Fibroblast of gingiva (primary cell): ENCODE measurements around the gene ANKRD29.
A peak's percentile ranks its signal among the peaks of the same experiment; 100 is the strongest.

Source experiments
- DNase-seq: peaks from one replicate; pipeline ENCODE4 v3.0.0-alpha.2; 2011; ENCODE audit warnings: low read depth

Gene ANKRD29

DNA sequence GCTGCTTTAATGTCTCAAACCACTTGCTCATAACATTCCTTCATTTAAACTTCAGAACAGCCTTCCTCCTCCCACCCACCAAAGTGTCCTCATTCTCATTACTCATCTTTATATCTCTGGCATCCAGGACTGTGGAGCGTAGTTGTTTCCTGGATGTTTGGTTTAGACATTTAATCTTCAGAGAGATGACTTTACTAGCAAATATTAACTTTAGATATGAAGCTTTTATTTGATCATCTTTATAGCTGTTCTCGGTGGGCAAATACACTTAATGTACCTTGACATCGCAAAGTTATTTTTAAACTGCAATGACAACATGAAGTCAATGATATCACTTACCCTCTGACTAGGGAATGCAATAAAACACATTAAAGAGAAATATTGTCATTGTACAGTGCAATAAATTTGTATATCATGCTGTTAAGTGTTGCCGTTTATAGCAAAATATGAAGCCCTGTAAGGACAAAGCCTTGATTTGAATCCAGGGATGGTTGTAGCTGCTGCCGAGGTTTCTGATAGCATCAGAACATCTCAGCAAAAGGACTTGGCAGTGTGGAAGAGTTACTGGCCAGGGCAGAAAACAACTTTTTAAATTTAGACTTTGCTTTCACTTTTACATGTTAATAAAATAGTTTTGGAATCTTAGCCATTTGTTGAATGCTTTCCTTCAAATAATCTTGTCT, 21.9 kb upstream of the ANKRD29 start:
- peak; percentile 14 for DNase-seq

GRCh38 chr18:23683671-23684070, 21.0 kb upstream of the ANKRD29 start:
- no peak for DNase-seq

DNA sequence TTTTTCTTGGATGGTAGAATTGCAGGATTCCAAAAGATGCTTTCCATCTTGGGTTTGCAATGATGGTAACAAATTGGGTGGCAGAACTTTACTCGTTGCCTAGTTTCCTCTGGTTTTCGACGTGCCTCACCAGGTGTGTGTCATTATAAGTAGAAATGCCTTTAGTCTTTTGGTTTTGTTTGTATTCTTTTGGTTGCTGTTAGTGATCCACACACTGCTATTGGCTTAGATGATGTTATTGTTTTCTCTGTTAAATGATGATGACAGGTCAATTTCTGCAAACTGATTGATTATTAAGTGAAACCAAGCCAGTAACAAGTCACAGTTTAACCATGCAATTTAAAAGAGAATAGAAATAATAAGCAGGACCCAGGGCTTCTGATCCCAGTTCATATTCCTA, 20.4 kb upstream of the ANKRD29 start:
- DNase-seq = no peak

DNA sequence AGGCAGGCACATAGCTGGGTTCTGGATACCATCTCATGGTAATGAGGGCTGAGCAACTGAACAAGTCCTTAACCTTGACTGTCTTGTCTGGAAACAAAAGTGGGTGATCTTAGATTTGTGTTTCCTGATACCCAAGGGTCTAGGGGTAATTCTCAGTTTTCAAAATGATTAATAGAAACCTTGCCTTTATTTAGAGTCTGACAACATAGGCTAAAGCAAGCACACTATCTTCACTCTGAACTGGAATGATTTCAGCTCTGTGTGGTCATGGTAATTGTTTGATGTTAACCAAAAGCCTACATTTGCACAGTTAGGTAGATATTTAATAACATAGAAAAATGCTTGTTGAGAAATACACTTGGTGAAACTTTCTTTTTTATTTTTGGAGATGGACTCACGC, 19.8 kb upstream of the ANKRD29 start:
- DNase-seq = no peak

DNA sequence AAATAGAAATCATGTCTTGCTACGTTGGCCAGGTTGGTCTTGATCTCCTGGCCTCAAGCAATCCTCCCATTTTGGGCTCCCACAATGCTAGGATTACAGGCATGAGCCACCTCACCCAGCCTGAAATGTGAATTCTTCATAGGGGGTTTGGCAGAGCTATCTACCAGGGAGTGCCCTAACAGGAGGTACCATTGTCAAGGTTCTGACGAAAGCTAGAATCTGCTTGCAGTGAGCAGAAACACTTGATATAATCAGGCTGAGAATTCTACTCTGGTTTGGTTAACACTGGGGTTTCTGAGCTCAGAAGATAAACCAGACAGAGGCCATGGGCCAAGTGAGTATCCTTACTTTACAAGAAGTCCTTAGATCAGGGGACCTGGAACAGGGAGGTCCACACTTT, 19.3 kb upstream of the ANKRD29 start:
- DNase-seq = no peak

DNA sequence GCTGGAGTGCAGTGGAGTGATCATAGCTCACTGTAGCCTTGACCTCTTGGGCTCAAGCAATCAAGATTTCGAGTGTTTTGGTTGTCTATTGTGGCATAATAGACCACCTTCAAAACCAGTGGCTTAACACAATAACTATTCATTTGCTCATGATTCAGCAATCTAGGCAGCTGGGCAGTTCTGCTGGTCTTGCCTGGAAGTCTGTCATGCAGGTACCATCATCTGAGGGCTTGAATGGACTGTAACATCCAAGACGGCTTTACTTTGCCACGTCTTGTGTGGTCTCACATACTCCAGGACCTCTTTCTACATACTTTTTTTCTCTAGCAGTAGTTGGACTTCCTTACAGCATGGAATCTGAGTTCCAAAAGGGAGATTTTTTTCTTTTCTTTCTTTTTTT, 13.2 kb upstream of the ANKRD29 start:
- no peak for DNase-seq

- no peak for DNase-seq
Observed at GRCh38 chr18:23675236-23675635, 12.5 kb upstream of the ANKRD29 start.

DNA sequence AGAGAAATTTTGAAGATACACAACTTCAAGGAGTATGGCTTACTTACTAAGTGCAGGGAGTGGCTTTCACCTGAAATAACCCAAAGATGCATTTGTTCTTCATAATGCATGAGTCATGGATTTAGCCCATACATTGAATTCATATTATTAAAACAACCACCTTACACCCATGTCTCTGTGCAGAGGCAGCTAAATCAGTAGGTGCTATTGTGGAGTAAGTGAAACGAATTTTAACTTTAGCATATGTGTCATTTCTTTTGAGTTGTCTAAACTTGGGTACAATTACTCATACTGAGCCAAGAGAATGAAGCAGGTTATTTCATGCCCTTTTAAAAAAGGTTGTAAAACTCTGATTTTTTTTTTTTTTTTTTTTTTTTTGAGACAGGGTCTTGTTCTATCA, 11.0 kb upstream of the ANKRD29 start:
- no peak for DNase-seq

- DNase-seq = no peak
Observed at GRCh38 chr18:23671564-23671963, 8.9 kb upstream of the ANKRD29 start.

DNA sequence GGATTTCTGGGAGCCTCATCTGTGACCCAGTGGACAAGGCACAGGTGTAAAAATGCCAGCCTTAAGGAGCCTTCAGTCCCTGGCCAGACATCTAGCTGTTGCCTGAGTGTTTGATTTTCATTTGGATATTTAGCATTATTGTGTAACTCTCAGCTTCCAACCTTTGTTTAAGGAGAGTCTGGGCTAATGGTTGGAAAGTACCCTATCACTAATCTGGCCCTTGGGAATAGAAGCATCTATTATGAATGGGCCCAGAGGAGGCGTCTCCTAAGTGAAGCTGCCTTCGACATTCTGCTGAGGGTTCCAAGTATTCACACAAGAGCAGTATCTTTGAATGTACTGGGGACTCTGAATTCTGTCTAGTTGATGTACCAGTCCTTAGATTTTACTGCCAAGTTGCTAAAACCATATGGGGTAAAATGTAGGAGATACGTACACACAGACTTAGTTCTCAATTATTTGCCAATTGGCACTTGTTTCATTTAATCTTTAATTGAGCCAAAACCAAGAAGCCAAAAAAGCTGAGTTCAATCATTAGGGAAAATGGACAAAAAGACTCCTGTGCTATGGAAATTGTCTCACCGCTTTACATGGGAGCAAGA, 7.2 kb upstream of the ANKRD29 start:
- DNase-seq = no peak

DNA sequence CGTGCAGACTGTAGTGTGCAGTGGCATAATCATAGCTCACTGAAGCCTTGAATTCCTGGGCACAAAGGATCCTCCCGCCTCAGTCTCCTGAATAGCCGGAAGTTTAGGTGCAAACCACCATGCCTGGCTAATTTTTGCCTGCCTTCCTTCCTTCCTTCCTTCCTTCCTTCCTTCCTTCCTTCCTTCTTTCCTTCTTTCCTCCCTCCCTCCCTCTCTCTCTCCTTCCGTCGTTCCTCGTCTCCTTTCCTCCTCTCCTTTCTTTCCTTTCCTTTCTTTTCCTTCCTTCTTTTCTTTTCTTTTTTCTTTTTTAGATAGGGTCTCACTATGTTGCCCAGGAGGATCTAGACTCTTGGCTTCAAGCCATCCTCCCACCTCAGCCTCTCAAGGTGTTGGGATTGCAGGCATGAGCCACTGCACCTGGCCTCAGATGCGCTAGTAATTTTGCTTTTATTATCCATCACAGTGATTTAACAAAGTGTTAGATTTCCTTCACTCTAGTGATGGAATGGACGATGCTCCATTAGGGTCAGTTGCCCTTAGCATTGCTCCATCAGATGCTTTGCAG, 6.6 kb upstream of the ANKRD29 start:
- DNase-seq = no peak

DNA sequence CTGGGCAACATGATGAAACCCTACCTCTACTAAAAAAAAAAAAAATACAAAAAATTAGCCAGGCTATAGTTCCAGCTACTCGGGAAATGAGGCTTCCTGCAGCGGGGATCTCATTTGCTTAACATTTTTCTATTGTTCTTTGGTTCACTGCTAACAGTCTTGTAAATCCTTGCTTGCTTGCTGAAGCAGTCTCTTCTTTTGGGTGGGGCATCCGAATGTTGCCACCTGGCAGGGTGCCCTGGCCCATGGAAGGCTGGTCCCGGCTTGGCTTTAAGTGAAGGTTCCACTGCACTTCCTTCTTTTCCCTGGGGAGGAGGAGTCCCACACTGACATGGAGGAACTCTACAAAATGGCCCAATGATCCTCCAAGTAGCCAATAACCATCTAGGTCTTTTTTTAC, 6.0 kb upstream of the ANKRD29 start:
- no peak for DNase-seq

DNA sequence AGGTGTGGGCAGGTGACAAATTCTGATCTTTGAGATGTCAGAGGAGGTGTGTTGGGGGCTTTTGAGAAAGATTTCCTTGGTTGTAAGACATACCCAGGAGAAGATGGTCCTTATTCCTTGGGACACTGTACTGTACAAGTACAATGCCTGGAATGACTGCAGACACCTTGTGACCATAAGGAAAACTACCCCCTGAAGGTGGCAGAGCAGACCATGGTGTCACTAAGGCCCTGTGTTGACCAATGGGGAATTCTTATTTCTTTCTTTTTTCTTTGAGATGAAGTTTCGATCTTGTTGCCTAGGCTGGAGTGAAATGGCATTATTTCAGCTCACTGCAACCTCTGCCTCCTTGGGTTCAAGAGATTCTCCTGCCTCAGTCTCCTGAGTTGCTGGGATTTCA, 4.4 kb upstream of the ANKRD29 start:
- no peak for DNase-seq

- no peak for DNase-seq
Observed at GRCh38 chr18:23664674-23665073, 2.0 kb upstream of the ANKRD29 start.

DNA sequence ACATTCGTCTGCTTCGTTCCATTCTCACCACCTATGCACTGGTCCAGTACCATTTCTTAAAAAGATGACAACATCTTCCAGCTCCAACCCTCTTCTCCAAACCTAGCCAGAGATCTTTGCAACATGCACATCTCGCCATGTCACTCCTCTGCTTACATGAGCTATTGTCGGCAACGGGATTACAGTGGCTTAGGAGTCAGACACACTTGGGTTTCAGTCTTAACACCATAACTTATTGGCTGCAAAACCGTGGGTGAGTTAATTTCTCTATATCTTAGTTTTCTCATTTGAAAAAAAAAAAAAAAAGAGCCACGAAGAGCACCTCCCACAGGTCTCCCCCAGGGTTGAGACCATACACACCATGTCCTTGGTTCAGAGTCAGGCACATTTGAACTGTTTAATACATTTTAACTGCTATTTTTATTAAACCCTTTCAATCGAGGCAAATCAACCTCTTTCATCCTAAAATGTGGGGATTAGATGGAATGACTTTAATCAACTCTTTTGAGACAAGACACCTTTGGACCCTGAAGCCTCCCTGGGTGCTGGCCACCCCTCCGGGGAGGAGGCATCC, 889 bp downstream of the ANKRD29 start:
- DNase-seq = no peak

- DNase-seq = peak; percentile 18
Observed at GRCh38 chr18:23658285-23658684, 4.4 kb downstream of the ANKRD29 start.

DNA sequence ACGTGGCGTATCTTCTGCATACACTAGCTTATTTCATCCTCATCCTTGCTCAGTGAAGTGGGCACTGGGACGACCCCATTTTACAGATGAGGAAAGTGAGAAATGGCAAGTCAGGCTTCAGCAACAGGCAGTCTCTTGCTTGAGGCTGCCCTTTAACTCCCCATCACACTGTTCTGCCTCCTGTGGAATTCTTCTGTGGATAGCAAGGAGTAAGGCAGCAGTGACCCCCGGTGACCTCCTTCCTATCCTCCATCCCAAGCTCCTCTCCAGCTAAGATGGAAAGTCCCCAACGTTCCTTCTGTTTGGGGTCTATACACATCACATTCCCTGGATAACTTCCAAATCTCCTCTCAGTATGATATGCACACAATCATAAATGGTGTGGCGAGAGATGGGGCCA, 10.5 kb downstream of the ANKRD29 start:
- no peak for DNase-seq

GRCh38 chr18:23650968-23651927, 11.5 kb downstream of the ANKRD29 start:
- DNase-seq = peak; percentile 88

- no peak for DNase-seq
Observed at GRCh38 chr18:23648940-23649607, 13.6 kb downstream of the ANKRD29 start.

DNA sequence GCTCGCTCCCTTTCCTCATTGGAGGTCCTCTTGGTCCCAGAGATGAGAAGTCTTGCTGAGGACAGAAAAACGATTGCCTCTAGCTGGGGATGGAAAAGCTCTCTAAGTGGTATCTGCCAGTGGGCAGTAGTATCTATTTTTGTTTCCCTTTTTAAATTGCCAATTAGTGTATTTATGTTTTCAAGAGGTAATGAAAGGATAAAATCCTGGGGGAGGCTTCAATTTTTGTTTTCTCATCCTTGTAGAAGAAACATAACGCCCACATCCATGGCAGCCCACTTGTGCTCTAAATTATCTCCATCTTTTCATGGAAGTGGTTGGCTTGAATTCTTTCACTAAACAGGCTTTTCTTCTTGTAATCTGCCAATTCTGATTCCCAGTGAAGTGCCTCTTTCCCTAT, 14.3 kb downstream of the ANKRD29 start:
- DNase-seq = no peak

DNA sequence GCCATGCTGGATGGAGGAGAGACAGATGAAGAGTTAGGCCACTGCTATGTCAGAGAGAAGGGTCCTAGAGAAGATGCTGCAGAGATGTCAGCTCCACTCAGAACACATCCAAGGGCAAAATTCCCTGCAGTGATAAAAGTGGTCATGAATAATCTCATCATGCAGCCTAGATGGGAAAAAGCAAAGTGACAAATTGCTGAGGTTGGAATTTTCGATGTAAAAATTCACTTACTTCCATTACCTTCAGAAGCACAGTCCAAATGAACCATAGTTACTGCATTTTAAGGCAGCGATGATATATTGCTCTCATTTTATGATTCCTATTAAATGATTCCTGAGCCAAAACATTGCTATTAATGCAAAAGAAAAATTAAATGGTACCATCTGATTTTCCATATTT, 16.4 kb downstream of the ANKRD29 start:
- DNase-seq = no peak
